Measurements from ENCODE around the gene ALOX15B. TPM values are rescaled to one million over a fixed set of nuclear protein-coding genes. Genes with fewer than 3 reads are reported as not detected.

The ALOX15B gene, protein sequence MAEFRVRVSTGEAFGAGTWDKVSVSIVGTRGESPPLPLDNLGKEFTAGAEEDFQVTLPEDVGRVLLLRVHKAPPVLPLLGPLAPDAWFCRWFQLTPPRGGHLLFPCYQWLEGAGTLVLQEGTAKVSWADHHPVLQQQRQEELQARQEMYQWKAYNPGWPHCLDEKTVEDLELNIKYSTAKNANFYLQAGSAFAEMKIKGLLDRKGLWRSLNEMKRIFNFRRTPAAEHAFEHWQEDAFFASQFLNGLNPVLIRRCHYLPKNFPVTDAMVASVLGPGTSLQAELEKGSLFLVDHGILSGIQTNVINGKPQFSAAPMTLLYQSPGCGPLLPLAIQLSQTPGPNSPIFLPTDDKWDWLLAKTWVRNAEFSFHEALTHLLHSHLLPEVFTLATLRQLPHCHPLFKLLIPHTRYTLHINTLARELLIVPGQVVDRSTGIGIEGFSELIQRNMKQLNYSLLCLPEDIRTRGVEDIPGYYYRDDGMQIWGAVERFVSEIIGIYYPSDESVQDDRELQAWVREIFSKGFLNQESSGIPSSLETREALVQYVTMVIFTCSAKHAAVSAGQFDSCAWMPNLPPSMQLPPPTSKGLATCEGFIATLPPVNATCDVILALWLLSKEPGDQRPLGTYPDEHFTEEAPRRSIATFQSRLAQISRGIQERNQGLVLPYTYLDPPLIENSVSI
- total RNA-seq = not detected
- not detected for polyA plus RNA-seq
- 0 reads per million in 6 experiments for total RNA-seq

DNA sequence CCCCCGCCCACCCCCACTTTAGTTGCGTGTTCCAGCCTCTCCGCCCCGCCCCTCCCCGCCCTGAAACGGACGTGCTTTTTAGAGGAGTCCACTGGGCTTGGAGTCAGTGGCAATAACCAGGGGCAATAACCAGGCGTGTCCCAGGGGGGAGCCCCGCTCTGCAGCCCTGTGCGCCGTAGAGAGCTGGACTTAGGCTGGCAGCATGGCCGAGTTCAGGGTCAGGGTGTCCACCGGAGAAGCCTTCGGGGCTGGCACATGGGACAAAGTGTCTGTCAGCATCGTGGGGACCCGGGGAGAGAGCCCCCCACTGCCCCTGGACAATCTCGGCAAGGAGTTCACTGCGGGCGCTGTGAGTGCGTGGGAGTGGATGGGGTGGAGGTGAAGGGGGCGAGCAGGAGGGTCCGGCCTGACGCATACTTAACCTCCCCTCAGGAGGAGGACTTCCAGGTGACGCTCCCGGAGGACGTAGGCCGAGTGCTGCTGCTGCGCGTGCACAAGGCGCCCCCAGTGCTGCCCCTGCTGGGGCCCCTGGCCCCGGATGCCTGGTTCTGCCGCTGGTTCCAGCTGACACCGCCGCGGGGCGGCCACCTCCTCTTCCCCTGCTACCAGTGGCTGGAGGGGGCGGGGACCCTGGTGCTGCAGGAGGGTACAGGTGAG lies at the start of gene ALOX15B:
Gene ALOX15B (plus strand): TSS at position 106 of the 657 bp plus-strand sequence. CDS start 97 bp downstream, at position 203.
- H3K4me3 Mint-ChIP-seq = peak within 1 kb of the TSS in 2 of 10 donors; percentile 34 to 41
- H3K27me3 Mint-ChIP-seq = peaks cover 11 to 31% (median 23%) of the 10 kb centered on the region in 5 donors
- DNase-seq (peak in 6 of 10 donors; percentile 19 to 32 (median 20)), ATAC-seq (peak; percentile 61 to 67)
- H3K9me3 Mint-ChIP-seq = no peaks in the 10 kb centered on the region
- H3K4me1 Mint-ChIP-seq = peaks cover 4 to 9% (median 6%) of the 10 kb centered on the region in 4 donors
- POLR2A ChIA-PET = no interaction called here
- no peaks in the 10 kb centered on the region for H3K36me3 Mint-ChIP-seq
- peak within 1 kb of the TSS in 2 of 10 donors; percentile 43 to 67 for H3K27ac Mint-ChIP-seq

DNA sequence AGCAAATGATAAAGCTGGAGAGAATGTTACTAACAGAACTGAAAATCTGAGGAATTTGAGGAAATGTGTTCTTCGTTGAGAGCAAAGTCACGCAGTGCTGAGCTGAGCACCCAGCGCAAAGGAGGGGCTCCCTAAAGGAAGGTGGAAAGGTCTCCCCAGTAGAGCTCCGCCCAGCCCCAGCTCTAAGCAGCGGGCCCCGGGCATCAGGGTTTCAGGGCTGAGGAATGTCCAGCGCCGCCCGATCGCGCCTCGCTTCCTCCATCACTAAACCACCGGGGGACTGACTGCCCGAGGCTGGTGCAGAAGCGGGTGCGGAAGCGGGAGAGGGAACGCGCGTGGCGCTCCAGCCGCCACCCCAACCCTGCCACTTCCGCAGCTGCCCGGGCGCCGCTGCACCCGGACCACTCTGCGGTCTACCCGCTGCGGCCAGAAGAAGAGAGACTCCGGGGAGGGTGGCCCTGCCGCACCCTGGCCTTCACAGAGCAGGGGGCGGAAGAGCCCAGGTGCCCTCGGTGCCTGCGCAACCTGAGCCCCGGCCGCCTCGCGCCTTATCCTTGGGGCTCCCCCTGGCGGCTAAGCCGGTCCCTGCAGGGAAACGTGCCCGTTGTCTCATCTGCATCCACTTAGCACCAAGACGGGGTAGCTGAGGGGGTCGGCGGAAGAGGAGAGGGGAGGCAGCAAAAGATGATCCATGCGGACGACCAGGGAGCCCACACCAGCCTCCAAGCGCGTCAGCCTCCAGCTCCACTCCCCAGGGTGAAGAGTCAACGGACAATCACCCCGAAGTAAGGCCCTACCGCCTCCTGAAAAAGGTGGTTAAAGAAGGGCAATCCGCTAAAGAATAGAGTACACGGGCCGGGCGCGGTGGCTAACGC lies 48.8 kb upstream of the ALOX15B start:
- ATAC-seq = peak; percentile 89 to 90

DNA sequence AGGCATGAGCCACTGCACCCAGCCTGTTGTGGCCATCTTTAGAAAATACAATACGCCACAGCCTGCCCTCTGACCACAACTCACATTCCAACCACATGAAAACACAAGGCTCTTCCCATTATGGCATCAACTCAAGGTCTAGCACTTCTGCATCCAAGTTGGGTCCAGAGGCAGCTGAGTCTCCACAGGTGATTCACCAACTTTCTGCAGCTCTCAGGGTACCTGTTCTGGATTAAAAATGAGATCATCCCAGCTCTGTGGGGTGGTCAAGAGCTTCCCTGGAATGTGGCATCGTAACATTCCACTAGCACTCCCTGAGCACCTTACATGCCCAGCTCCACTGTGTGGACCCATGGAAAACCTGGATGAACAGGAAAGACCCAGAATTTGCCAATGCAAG lies 46.3 kb upstream of the ALOX15B start:
- Mint-ChIP-seq H3K27me3 (peaks cover 0 to 3% (median 0%) of the 10 kb centered on the region in 5 donors), H3K27ac (peak overlapping the region in 2 of 10 donors; percentile 13 to 17), H3K9me3 (no peaks in the 10 kb centered on the region), H3K36me3 (no peaks in the 10 kb centered on the region), H3K4me1 (peaks cover 6 to 32% (median 25%) of the 10 kb centered on the region in 4 donors), H3K4me3 (peak overlapping the region in 1 of 10 donors; percentile 33)
- ATAC-seq (no peak), DNase-seq (no peak)
- POLR2A ChIA-PET = no interaction called here

More for the DNA sequence above, 48.8 kb upstream of the ALOX15B start:
- Mint-ChIP-seq H3K9me3 (no peaks in the 10 kb centered on the region), H3K27me3 (peaks cover 0 to 2% (median 0%) of the 10 kb centered on the region in 5 donors), H3K36me3 (no peaks in the 10 kb centered on the region), H3K4me3 (peak overlapping the region; percentile 74 to 92 (median 84)), H3K4me1 (peaks cover 6 to 27% (median 25%) of the 10 kb centered on the region in 4 donors), H3K27ac (peak overlapping the region; percentile 76 to 97 (median 92))
- POLR2A ChIA-PET = interaction anchor here (0.8 to 2.9 kb wide), 12 partner anchors 12 to 155 kb away, joined by 3 to 50 read pairs (median 6); partner anchors contain the start of genes CNTROB, CYB5D1, GUCY2D and KDM6B
- peak; percentile 79 to 98 (median 92) for DNase-seq

DNA sequence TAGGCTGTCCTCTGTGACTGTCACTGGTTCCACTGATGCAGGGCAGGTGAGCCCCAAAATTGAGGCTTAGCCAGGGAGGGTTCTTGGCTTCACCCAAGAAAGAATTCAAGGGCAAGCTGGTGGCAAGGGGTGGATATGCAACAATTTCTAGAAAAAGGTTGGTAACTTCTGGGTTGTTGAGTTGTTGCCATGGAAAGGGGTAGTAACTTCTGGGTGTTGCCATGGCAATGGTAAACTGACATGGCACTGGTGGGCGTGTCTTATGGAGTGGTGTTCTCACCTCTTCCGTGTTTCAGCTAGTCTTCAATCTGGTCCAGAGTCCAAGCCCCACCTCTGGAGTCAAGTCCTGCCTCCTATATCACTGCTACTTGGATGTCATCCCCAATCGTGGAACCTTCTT lies 45.9 kb upstream of the ALOX15B start:
- Mint-ChIP-seq H3K9me3 (no peaks in the 10 kb centered on the region), H3K4me3 (peak overlapping the region in 2 of 10 donors; percentile 4 to 29), H3K4me1 (peaks cover 6 to 32% (median 25%) of the 10 kb centered on the region in 4 donors), H3K36me3 (no peaks in the 10 kb centered on the region), H3K27me3 (peaks cover 0 to 4% (median 0%) of the 10 kb centered on the region in 5 donors), H3K27ac (peak overlapping the region in 4 of 10 donors; percentile 17 to 71 (median 22))
- ATAC-seq (no peak), DNase-seq (peak in 1 of 10 donors; percentile 16)
- POLR2A ChIA-PET = no interaction called here

DNA sequence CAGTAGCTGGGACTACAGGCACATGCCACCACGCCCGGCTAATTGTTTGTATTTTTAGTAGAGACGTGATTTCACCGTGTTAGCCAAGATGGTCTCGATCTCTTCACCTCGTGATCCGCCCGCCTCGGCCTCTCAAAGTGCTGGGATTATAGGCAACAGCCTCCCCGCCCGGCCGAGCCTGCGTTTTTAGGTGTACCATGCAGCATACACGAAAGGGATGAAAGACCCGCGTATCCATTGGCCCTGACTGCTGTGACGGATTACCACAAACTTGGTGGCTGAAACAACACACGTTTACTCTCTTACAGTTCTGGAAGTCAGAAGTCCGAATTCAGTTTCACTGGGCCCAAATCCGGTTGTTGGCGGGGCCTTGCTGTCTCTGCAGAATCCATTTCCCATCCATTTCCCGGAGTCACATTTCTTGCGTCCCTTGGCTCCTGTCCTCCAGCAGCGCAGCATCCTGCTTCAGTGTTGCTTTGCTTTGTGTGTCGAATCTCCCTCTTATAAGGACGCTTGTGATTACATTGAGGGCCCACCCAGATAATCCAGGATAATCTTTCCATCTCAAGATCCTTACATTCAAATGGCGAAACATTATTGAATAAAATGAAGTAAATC lies 44.8 kb upstream of the ALOX15B start:
- peaks cover 0 to 11% (median 7%) of the 10 kb centered on the region in 5 donors for H3K27me3 Mint-ChIP-seq
- DNase-seq (no peak), ATAC-seq (no peak)
- no peak overlapping the region for H3K4me3 Mint-ChIP-seq
- no peaks in the 10 kb centered on the region for H3K9me3 Mint-ChIP-seq
- no peaks in the 10 kb centered on the region for H3K36me3 Mint-ChIP-seq
- H3K4me1 Mint-ChIP-seq = peaks cover 6 to 28% (median 19%) of the 10 kb centered on the region in 4 donors
- H3K27ac Mint-ChIP-seq = peak overlapping the region in 2 of 10 donors; percentile 51 to 59
- POLR2A ChIA-PET = no interaction called here

DNA sequence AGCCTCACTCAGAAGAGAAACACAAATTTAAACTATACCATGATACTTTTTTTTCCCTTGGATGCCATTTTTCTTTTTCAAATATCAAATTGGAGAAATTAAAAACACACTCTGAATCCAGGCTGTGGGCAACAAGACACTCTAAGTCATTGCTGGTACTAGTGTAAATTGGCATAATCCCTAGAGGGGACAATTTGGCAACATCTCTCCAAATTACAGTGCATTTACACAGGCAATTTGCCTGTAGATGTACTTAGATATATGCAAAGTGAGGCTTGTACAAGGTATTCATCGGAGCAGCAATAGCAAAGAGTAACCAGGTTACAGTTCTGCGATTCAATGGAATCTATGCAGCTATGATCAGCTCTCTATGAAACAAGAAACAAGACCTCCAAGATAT lies 43.1 kb upstream of the ALOX15B start:
- Mint-ChIP-seq H3K9me3 (no peaks in the 10 kb centered on the region), H3K4me1 (peaks cover under 1 to 15% (median 7%) of the 10 kb centered on the region in 4 donors), H3K27ac (no peak overlapping the region), H3K27me3 (peaks cover 5 to 17% (median 13%) of the 10 kb centered on the region in 5 donors), H3K4me3 (no peak overlapping the region), H3K36me3 (no peaks in the 10 kb centered on the region)
- no peak for DNase-seq
- POLR2A ChIA-PET = no interaction called here
- no peak for ATAC-seq

DNA sequence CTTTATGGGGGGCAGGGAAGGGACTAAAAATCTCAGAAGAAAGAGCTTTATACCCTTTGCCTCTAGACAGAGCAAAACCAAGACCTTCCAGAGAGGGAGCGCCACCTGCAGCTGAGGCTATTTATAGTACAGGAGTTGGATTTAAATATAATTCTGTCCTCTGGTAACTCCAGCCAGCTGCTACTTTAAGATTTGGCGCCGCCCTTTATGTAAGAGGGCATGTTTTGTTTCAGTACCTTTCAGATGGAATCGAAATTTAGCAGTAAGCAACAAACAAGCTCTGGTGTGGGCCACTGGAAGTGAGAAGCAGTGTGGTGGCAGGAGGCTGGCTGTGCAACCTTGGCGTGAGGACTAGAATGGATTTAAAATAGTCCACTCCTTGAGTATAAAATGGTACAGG lies 41.7 kb upstream of the ALOX15B start:
- no peak overlapping the region for H3K4me3 Mint-ChIP-seq
- peak in 5 of 10 donors; percentile 18 to 31 (median 26) for DNase-seq

DNA sequence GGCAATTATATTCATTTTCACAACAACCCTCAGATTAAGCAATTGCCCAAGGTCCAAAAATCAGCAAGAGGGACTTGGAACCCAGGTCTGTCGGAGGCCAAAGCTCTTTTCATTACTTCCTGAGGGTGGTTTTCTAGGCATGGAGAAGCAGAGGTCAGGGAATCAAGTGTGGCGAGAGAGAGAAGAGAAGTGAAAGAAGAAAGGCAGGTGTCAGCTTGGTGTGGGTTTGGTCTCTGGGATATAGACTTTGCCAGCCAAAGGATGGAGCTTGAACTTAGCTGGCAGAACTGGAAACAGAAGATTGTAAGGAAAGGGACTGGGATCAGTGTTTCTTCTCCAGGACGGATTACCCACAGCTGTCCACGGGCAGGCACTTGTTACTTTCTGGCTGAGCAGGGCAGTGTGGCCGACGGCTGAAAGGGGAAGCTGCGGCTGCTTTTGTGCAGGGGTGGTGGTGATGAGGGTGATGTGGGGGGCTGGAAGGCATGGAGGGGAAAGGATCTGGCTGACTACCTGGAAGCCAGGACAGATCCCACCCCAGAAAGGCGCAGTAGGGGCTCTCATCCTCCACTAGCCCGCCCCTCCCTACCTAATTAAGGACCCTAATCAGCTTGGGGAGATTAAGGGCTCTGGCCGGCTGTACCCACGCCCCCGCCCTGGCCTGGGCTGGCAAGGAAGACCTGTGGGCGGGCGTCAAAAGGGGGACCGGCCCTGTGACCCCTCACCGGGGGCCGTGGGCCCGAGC lies 36.7 kb upstream of the ALOX15B start, which contains the start of gene GUCY2D:
Gene GUCY2D (plus strand): TSS at position 640 of the 745 bp plus-strand sequence. CDS start 433 bp downstream, outside the sequence.
- POLR2A ChIA-PET = interaction anchor here (1.2 kb wide), 1 partner anchor 12 kb away, joined by 4 read pairs; no protein-coding TSS in a partner anchor
- peak within 1 kb of the TSS in 2 of 10 donors; percentile 1 to 2 for H3K27ac Mint-ChIP-seq
- DNase-seq (peak in 1 of 10 donors; percentile 62), ATAC-seq (peak; percentile 46 to 49)
- peaks cover 5 to 12% (median 8%) of the 10 kb centered on the region in 4 donors for H3K4me1 Mint-ChIP-seq
- no peaks in the 10 kb centered on the region for H3K36me3 Mint-ChIP-seq
- H3K27me3 Mint-ChIP-seq = peaks cover 26 to 54% (median 42%) of the 10 kb centered on the region in 5 donors
- peak within 1 kb of the TSS; percentile 35 to 85 (median 72) for H3K4me3 Mint-ChIP-seq
- H3K9me3 Mint-ChIP-seq = no peaks in the 10 kb centered on the region

More for the DNA sequence above, 41.7 kb upstream of the ALOX15B start:
- peak; percentile 59 to 75 for ATAC-seq
- H3K27me3 Mint-ChIP-seq = peaks cover 16 to 28% (median 25%) of the 10 kb centered on the region in 5 donors
- peaks cover 4 to 16% (median 7%) of the 10 kb centered on the region in 4 donors for H3K4me1 Mint-ChIP-seq
- no peaks in the 10 kb centered on the region for H3K36me3 Mint-ChIP-seq
- POLR2A ChIA-PET = interaction anchor here (0.6 kb wide), 1 partner anchor 594 kb away, joined by 3 read pairs; no protein-coding TSS in a partner anchor
- H3K27ac Mint-ChIP-seq = no peak overlapping the region
- no peaks in the 10 kb centered on the region for H3K9me3 Mint-ChIP-seq

DNA sequence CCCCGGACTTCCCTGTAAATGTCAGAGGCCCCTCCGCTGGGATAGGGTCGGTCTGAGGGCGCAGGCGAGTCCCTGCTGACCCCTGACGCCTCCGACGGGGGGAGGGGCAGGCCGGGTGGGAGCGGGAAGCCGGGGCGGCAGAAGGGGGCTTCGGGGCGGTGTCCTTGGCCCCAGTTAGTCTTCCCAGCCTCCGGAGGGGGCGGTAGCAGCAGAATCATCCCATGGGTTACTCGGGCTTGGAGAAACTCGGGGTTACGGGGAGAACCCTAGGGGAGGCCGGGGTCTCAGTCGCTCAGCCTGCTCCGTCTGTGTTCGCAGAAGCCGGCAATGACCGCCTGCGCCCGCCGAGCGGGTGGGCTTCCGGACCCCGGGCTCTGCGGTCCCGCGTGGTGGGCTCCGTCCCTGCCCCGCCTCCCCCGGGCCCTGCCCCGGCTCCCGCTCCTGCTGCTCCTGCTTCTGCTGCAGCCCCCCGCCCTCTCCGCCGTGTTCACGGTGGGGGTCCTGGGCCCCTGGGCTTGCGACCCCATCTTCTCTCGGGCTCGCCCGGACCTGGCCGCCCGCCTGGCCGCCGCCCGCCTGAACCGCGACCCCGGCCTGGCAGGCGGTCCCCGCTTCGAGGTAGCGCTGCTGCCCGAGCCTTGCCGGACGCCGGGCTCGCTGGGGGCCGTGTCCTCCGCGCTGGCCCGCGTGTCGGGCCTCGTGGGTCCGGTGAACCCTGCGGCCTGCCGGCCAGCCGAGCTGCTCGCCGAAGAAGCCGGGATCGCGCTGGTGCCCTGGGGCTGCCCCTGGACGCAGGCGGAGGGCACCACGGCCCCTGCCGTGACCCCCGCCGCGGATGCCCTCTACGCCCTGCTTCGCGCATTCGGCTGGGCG lies 35.9 kb upstream of the ALOX15B start:
- no peaks in the 10 kb centered on the region for H3K36me3 Mint-ChIP-seq
- H3K9me3 Mint-ChIP-seq = no peaks in the 10 kb centered on the region
- ATAC-seq (peak in 1 of 2 donors; percentile 17), DNase-seq (peak in 1 of 10 donors; percentile 9)
- POLR2A ChIA-PET = interaction anchor here (1.2 kb wide), 1 partner anchor 13 kb away, joined by 4 read pairs; no protein-coding TSS in a partner anchor
- peaks cover 5 to 10% (median 8%) of the 10 kb centered on the region in 4 donors for H3K4me1 Mint-ChIP-seq
- H3K27ac Mint-ChIP-seq = no peak overlapping the region
- peak overlapping the region in 1 of 10 donors; percentile 72 for H3K4me3 Mint-ChIP-seq
- peaks cover 26 to 54% (median 43%) of the 10 kb centered on the region in 5 donors for H3K27me3 Mint-ChIP-seq

All from naive thymus-derived CD8-positive, alpha-beta T cell (primary cell).